ENCODE data around the gene S100Z.
"Not testable (repeated sequence)": the region's sequence is repeated elsewhere in the genome, so short reads cannot be mapped to it uniquely, and the experiment has no call there.

S100Z gene

DNA sequence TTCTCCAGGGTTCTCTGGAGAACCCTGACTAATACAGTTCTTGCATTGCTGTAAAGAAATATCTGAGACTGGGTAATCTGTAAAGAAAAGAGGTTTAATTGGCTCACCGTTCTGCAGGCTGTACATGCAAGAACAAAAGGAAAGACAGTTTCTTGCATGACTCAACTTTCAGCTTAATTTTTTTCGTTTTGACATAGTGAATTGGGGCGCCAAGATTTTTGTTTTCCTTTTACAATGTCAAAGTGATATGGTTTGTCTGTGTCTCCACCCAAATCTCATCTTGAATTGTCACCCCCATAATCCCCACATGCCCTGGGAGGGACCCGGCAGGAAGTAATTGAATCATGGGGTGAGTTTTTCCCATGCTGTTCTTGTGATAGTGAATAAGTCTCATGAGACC lies 91.2 kb downstream of the S100Z start:
- H3K4me3 ChIP-seq (ENCODE audit: control insufficient read depth, low read depth, low read length) = no peak overlapping the region
- TF ChIP-seq, protein P1, sequence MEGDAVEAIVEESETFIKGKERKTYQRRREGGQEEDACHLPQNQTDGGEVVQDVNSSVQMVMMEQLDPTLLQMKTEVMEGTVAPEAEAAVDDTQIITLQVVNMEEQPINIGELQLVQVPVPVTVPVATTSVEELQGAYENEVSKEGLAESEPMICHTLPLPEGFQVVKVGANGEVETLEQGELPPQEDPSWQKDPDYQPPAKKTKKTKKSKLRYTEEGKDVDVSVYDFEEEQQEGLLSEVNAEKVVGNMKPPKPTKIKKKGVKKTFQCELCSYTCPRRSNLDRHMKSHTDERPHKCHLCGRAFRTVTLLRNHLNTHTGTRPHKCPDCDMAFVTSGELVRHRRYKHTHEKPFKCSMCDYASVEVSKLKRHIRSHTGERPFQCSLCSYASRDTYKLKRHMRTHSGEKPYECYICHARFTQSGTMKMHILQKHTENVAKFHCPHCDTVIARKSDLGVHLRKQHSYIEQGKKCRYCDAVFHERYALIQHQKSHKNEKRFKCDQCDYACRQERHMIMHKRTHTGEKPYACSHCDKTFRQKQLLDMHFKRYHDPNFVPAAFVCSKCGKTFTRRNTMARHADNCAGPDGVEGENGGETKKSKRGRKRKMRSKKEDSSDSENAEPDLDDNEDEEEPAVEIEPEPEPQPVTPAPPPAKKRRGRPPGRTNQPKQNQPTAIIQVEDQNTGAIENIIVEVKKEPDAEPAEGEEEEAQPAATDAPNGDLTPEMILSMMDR (conservative IDR thresholded peaks at IDR 0.05; ENCODE audit: control insufficient read depth, insufficient read depth, low read depth, low read length) = no peak
- DNase-seq (ENCODE audit: low read depth) = no peak

- H3K4me3 ChIP-seq (ENCODE audit: control insufficient read depth, low read depth, low read length) = no peak overlapping the region
- TF ChIP-seq, protein P1 (conservative IDR thresholded peaks at IDR 0.05; ENCODE audit: control insufficient read depth, insufficient read depth, low read depth, low read length) = no peak
- no peak for DNase-seq (ENCODE audit: low read depth)
These were observed 91.6 kb downstream of the S100Z start for GRCh38 chr5:76941442-76941841.

GRCh38 chr5:76942581-76942980 lies 92.8 kb downstream of the S100Z start:
- peak; percentile 52 for DNase-seq (ENCODE audit: low read depth)
- no peak overlapping the region for H3K4me3 ChIP-seq (ENCODE audit: control insufficient read depth, low read depth, low read length)
- TF ChIP-seq, protein P1 (conservative IDR thresholded peaks at IDR 0.05; ENCODE audit: control insufficient read depth, insufficient read depth, low read depth, low read length) = no peak

DNA sequence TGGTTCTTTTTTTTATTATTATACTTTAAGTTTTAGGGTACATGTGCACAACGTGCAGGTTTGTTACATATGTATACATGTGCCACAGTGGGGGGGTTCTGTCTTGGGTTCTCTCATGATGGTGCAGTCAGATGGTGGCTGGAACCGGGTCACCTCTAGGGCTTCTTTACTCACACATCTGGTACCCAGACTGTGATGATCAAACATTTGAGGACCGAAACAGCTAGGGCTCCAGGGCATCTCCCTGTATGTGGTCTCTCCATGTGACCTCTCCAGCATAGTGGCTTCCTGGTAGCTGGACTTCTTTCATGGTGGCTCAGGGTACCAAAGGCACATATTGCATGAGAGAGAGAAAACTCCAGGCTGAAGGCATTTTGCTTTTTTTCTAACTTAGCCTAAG lies 93.2 kb downstream of the S100Z start:
- no peak for DNase-seq (ENCODE audit: low read depth)
- no peak overlapping the region for H3K4me3 ChIP-seq (ENCODE audit: control insufficient read depth, low read depth, low read length)

DNA sequence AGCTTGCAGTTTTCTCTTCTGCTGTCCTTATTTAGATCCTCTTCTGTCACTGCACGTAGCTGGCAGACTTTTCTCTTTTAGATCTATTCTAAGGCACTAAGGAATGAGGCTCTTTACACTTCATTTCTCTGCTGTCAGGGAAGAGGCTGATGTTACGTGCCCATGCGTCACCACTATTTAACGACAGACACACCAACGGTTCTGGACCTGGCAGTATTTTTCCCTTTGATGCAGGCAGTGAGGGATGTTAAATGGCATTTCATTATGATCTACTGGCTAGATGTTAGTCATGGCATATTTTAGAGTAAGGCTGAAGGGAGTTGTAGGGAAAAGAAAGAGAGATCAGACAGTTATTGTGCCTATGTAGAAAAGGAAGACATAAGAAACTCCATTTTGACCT lies 94.8 kb downstream of the S100Z start:
- DNase-seq (ENCODE audit: low read depth) = no peak
- H3K4me3 ChIP-seq (ENCODE audit: control insufficient read depth, low read depth, low read length) = no peak overlapping the region
- TF ChIP-seq, protein P1 (conservative IDR thresholded peaks at IDR 0.05; ENCODE audit: control insufficient read depth, insufficient read depth, low read depth, low read length) = no peak

More for the DNA sequence above, 93.2 kb downstream of the S100Z start:
- TF ChIP-seq, protein P1 (conservative IDR thresholded peaks at IDR 0.05; ENCODE audit: control insufficient read depth, insufficient read depth, low read depth, low read length) = no peak

GRCh38 chr5:76945238-76945637 lies 95.4 kb downstream of the S100Z start:
- H3K4me3 ChIP-seq (ENCODE audit: control insufficient read depth, low read depth, low read length) = not testable (repeated sequence)

DNA sequence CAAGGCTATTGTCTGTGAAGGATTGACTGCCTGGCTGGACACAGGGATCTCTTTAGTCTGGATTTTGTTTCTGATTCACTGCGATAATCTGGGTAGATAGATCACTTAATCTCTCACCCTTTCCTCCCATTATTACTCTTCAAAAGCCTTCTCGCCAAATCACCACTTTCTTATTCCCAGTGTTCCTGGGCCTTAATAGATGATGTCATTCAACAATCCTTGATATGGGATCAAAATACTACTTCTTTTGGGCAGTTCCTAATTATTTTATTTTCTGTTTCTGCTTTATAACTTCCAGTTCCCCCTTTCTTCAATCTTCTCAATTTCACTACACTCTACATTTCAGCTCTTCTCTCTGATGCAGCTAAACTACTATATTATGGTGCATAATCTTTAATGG lies 96.3 kb downstream of the S100Z start:
- no peak overlapping the region for H3K4me3 ChIP-seq (ENCODE audit: control insufficient read depth, low read depth, low read length)
- TF ChIP-seq, protein P1 (conservative IDR thresholded peaks at IDR 0.05; ENCODE audit: control insufficient read depth, insufficient read depth, low read depth, low read length) = no peak
- DNase-seq (ENCODE audit: low read depth) = no peak

More at GRCh38 chr5:76945238-76945637, 95.4 kb downstream of the S100Z start:
- not testable (repeated sequence) for DNase-seq (ENCODE audit: low read depth)
